Tibial nerve (tissue), 4 donors: ENCODE measurements around the gene PFAS. TPM values are rescaled to one million over a fixed set of nuclear protein-coding genes. Genes with fewer than 3 reads are reported as not detected.

Experiments used
- DNase-seq, 2 donors: peaks; one replicate each; pipeline ENCODE4 v3.0.0-alpha.2; 2019; ENCODE audit warnings: low spot score in 2 of 2
- H3K27ac ChIP-seq, 4 donors: fragments of 200-600 bp; sonication (generic) in 3 of 4; one replicate each; pipeline ENCODE4 v1.5.1; 2017 to 2019; ENCODE audit warnings: mild to moderate bottlenecking in 1 of 4
- H3K27me3 ChIP-seq, 2 donors: fragments of 200-600 bp; sonication (generic) in 1 of 2; one replicate each; pipeline versions ENCODE4 v1.5.1 to v1.6.0; 2017 to 2019
- H3K36me3 ChIP-seq, 3 donors: fragments of 200-600 bp; sonication (generic); one replicate each; pipeline ENCODE4 v1.5.1; 2018 to 2019
- H3K4me1 ChIP-seq, 4 donors: fragments of 200-600 bp; sonication (generic) in 3 of 4; one replicate each; pipeline ENCODE4 v1.5.1; 2017 to 2019
- H3K4me3 ChIP-seq, 4 donors: fragments of 200-600 bp; sonication (generic) in 3 of 4; one replicate each; pipeline ENCODE4 v1.5.1; 2017 to 2019; ENCODE audit warnings: mild to moderate bottlenecking in 1 of 4, moderate library complexity in 1 of 4
- H3K9me3 ChIP-seq, 4 donors: fragments of 200-600 bp; sonication (generic) in 3 of 4; one replicate each; pipeline ENCODE4 v1.5.1; 2017 to 2019
- EP300 ChIP-seq, 2 donors: sonication (generic); formaldehyde crosslinking; IDR thresholded peaks; one replicate each; pipeline ENCODE4 v1.6.1; 2017; ENCODE audit warnings: antibody characterized with exemption in 2 of 2, mild to moderate bottlenecking in 1 of 2
- POLR2A ChIP-seq, 2 donors: fragments of 450-650 bp; IDR thresholded peaks; one replicate each; pipeline ENCODE4 v1.6.1; 2017; ENCODE audit warnings: antibody characterized with exemption in 2 of 2, mild to moderate bottlenecking in 2 of 2, moderate library complexity in 2 of 2
- WGBS, 2 donors: methylation state at CpG; one replicate each; pipeline ENCODE4 v1.1.5; 2018; 5-methylcytosine and 5-hydroxymethylcytosine counted together
- total RNA-seq, 4 donors: library from RNA; depleted of rRNA; stranded (reverse); fragments of >200 nt; gene quantifications; one replicate each; pipeline ENCODE4 v1.1.0, GENCODE V29; 2016
- TF ChIP-seq, protein P1 (sequence below), 5 experiments: fragments of 200-600 bp in 3 of 5; fragments of 450-650 bp in 2 of 5; sonication (generic) in 3 of 5; IDR thresholded peaks; one replicate each; pipeline ENCODE4 v1.5.1; 2016 to 2019; ENCODE audit warnings: antibody characterized with exemption in 5 of 5, mild to moderate bottlenecking in 3 of 5, moderate library complexity in 2 of 5

Gene PFAS
- total RNA-seq, 4 donors from 2014 or later: 19.2 to 39.9 (median 29.5) TPM

DNA sequence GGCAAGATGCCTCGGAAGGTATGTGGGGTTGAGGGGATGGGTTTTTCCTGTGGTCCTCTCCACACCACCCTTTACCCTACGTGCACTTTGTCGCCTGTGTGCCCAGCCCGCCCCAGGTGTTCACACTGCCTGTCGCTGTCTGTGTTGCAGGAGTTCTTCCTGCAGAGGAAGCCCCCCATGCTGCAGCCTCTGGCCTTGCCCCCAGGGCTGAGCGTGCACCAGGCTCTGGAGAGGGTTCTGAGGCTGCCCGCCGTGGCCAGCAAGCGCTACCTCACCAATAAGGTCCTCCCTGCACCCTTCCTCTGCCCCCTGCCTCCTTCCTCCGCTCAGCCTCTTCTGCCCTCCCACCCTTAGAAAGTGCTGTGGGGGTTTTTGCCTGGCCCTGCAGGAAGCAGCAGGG lies 15.2 kb downstream of the PFAS start:
- H3K36me3 ChIP-seq: peaks cover 0 to 94% (median 0%) of the 10 kb centered on the region in 3 donors
- TF ChIP-seq, protein P1, sequence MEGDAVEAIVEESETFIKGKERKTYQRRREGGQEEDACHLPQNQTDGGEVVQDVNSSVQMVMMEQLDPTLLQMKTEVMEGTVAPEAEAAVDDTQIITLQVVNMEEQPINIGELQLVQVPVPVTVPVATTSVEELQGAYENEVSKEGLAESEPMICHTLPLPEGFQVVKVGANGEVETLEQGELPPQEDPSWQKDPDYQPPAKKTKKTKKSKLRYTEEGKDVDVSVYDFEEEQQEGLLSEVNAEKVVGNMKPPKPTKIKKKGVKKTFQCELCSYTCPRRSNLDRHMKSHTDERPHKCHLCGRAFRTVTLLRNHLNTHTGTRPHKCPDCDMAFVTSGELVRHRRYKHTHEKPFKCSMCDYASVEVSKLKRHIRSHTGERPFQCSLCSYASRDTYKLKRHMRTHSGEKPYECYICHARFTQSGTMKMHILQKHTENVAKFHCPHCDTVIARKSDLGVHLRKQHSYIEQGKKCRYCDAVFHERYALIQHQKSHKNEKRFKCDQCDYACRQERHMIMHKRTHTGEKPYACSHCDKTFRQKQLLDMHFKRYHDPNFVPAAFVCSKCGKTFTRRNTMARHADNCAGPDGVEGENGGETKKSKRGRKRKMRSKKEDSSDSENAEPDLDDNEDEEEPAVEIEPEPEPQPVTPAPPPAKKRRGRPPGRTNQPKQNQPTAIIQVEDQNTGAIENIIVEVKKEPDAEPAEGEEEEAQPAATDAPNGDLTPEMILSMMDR (IDR thresholded peaks at IDR 0.05): no peak
- no peak for TF ChIP-seq POLR2A (IDR thresholded peaks at IDR 0.05)
- TF ChIP-seq EP300 (IDR thresholded peaks at IDR 0.05): no peak
- H3K27ac ChIP-seq: no peak overlapping the region
- no peaks in the 10 kb centered on the region for H3K4me1 ChIP-seq
- DNase-seq: no peak
- H3K27me3 ChIP-seq: no peaks in the 10 kb centered on the region
- H3K9me3 ChIP-seq: no peaks in the 10 kb centered on the region
- H3K4me3 ChIP-seq: no peak overlapping the region
- 95 to 96% methylated on average over 10 of the region's 10 CpGs for WGBS, 2 donors

GRCh38 chr17:8264836-8265542 lies 15.9 kb downstream of the PFAS start:
- TF ChIP-seq EP300 (IDR thresholded peaks at IDR 0.05) (no peak), POLR2A (IDR thresholded peaks at IDR 0.05) (no peak)
- TF ChIP-seq, protein P1 (IDR thresholded peaks at IDR 0.05): no peak
- no peaks in the 10 kb centered on the region for H3K27me3 ChIP-seq
- H3K36me3 ChIP-seq: peaks cover 0 to 94% (median 0%) of the 10 kb centered on the region in 3 donors
- H3K4me1 ChIP-seq: no peaks in the 10 kb centered on the region
- H3K9me3 ChIP-seq: no peaks in the 10 kb centered on the region
- 90 to 96% methylated on average over 15 to 16 of the region's 18 CpGs for WGBS, 2 donors
- no peak overlapping the region for H3K27ac ChIP-seq
- DNase-seq: no peak
- no peak overlapping the region for H3K4me3 ChIP-seq

GRCh38 chr17:8266648-8267479 lies 17.8 kb downstream of the PFAS start:
- Histone ChIP-seq H3K27me3 (no peaks in the 10 kb centered on the region), H3K27ac (no peak overlapping the region), H3K9me3 (no peaks in the 10 kb centered on the region), H3K4me1 (no peaks in the 10 kb centered on the region), H3K4me3 (no peak overlapping the region), H3K36me3 (peaks cover 0 to 91% (median 0%) of the 10 kb centered on the region in 3 donors)
- DNase-seq: no peak
- TF ChIP-seq POLR2A (IDR thresholded peaks at IDR 0.05): no peak
- TF ChIP-seq, protein P1 (IDR thresholded peaks at IDR 0.05): no peak
- no peak for TF ChIP-seq EP300 (IDR thresholded peaks at IDR 0.05)
- 90 to 92% methylated on average over 21 to 24 of the region's 29 CpGs for WGBS, 2 donors

GRCh38 chr17:8267480-8268147 lies 18.5 kb downstream of the PFAS start:
- WGBS, 2 donors: 77 to 83% methylated on average over 13 of the region's 13 CpGs
- Histone ChIP-seq H3K4me1 (no peaks in the 10 kb centered on the region), H3K27ac (no peak overlapping the region), H3K4me3 (no peak overlapping the region), H3K27me3 (no peaks in the 10 kb centered on the region), H3K9me3 (no peaks in the 10 kb centered on the region), H3K36me3 (peaks cover 0 to 84% (median 0%) of the 10 kb centered on the region in 3 donors)
- DNase-seq: no peak
- TF ChIP-seq EP300 (IDR thresholded peaks at IDR 0.05) (no peak), POLR2A (IDR thresholded peaks at IDR 0.05) (no peak)
- TF ChIP-seq, protein P1 (IDR thresholded peaks at IDR 0.05): no peak
